PC-9 (cell line): ENCODE results near the gene LRRTM4.

Source experiments
- EZH2 ChIP-seq: fragments of 200-600 bp; sonication (generic); IDR thresholded peaks from 2 replicates; pipeline ENCODE4 v1.8.0; 2017; ENCODE audit warnings: antibody characterized with exemption, low read depth
- TF ChIP-seq, protein P1 (sequence below): fragments of 200-600 bp; sonication (generic); conservative IDR thresholded peaks from 2 replicates; pipeline ENCODE4 v1.6.1; 2017; ENCODE audit warnings: mixed run types, antibody characterized with exemption, mild to moderate bottlenecking, moderate library complexity

DNA sequence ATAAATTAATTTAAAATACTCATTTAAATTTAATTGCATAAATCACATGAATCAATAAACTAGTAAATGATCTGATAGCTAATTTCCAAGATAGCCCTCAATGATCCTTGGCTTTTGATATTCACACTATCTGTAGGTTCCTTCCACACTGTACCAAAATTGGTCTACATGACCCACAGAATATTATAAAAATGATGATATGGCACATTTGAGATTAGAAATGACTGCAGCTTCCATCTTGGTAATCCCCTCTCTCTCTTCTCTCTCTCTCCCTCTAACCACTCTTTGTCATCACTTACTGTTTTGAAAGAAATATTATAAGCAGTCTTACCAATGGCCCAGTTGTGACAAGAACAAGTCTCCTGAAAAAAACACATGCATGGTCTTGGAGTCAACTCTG lies 394.8 kb downstream of the LRRTM4 start:
- TF ChIP-seq, protein P1, sequence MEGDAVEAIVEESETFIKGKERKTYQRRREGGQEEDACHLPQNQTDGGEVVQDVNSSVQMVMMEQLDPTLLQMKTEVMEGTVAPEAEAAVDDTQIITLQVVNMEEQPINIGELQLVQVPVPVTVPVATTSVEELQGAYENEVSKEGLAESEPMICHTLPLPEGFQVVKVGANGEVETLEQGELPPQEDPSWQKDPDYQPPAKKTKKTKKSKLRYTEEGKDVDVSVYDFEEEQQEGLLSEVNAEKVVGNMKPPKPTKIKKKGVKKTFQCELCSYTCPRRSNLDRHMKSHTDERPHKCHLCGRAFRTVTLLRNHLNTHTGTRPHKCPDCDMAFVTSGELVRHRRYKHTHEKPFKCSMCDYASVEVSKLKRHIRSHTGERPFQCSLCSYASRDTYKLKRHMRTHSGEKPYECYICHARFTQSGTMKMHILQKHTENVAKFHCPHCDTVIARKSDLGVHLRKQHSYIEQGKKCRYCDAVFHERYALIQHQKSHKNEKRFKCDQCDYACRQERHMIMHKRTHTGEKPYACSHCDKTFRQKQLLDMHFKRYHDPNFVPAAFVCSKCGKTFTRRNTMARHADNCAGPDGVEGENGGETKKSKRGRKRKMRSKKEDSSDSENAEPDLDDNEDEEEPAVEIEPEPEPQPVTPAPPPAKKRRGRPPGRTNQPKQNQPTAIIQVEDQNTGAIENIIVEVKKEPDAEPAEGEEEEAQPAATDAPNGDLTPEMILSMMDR = no peak
- no peak for TF ChIP-seq EZH2
